CD4-positive, alpha-beta T cell (primary cell): ENCODE measurements around the gene PLXND1. TPM values are rescaled to one million over a fixed set of nuclear protein-coding genes. Genes with fewer than 3 reads are reported as not detected.

Experiments used
- ATAC-seq: fragments of 200-7000 bp; cut with Tn5 transposase; one replicate; pipeline ENCODE4 v1.10.0; 2022; ENCODE audit warnings: mild to moderate bottlenecking; ENCODE audit not compliant: poor library complexity
- CTCF ChIA-PET: fragments of 350-600 bp; sonication (Branson Sonifier 250); formaldehyde crosslinking; loops from one replicate; lab custom pipeline; 2021; ENCODE audit warnings: antibody characterized with exemption, inconsistent platforms; lab: Charles Lee
- POLR2A ChIA-PET: fragments of 350-600 bp; sonication (Branson Sonifier 250); formaldehyde crosslinking; loops from one replicate; lab custom pipeline; 2021; ENCODE audit warnings: antibody characterized with exemption, inconsistent platforms; lab: Charles Lee
- DNase-seq, 14 experiments: peaks; one replicate each; pipeline ENCODE4 v3.0.0-alpha.2; 2013 to 2020; ENCODE audit warnings: mixed read lengths in 2 of 14
- H3K27ac ChIP-seq, 2 donors: one replicate each; pipeline versions ENCODE4 v1.5.1 to v1.7.0; 2013; ENCODE audit warnings: low read length in 2 of 2, low read depth in 1 of 2, mild to moderate bottlenecking in 1 of 2
- H3K27me3 ChIP-seq, 2 experiments: 1 replicate in 1 of 2; 2 replicates in 1 of 2; pipeline versions ENCODE4 v1.6.1 to v1.7.0; 2013; ENCODE audit warnings: low read length in 2 of 2, control low read depth in 1 of 2, mild to moderate bottlenecking in 1 of 2, moderate library complexity in 1 of 2; ENCODE audit not compliant: insufficient read depth in 2 of 2, control insufficient read depth in 1 of 2
- H3K36me3 ChIP-seq: one replicate; pipeline ENCODE4 v1.6.1; 2013; ENCODE audit warnings: low read length, control low read depth; ENCODE audit not compliant: insufficient read depth
- H3K4me1 ChIP-seq: one replicate; pipeline ENCODE4 v1.6.1; 2013; ENCODE audit warnings: low read length, control low read depth; ENCODE audit not compliant: insufficient read depth
- H3K4me3 ChIP-seq: one replicate; pipeline ENCODE4 v1.5.1; 2013; ENCODE audit warnings: mild to moderate bottlenecking, low read length, moderate library complexity
- H3K9me3 ChIP-seq, 2 experiments: 1 replicate in 1 of 2; 2 replicates in 1 of 2; pipeline versions ENCODE4 v1.6.1 to v1.7.0; 2013; ENCODE audit warnings: low read length in 2 of 2, mild to moderate bottlenecking in 2 of 2, control low read depth in 1 of 2, moderate library complexity in 1 of 2; ENCODE audit not compliant: control insufficient read depth in 1 of 2, insufficient read depth in 1 of 2
- H3K27ac Mint-ChIP-seq: one replicate; pipeline ENCODE4 v1.8.0; 2020; ENCODE audit warnings: mixed read lengths
- H3K27me3 Mint-ChIP-seq: one replicate; pipeline ENCODE4 v1.8.0; 2021; ENCODE audit warnings: mixed read lengths
- H3K36me3 Mint-ChIP-seq: one replicate; pipeline ENCODE4 v1.8.0; 2021; ENCODE audit warnings: low read depth, mixed read lengths
- H3K4me1 Mint-ChIP-seq: one replicate; pipeline ENCODE4 v1.8.0; 2021; ENCODE audit warnings: low read depth, mixed read lengths
- H3K4me3 Mint-ChIP-seq: one replicate; pipeline ENCODE4 v1.8.0; 2020; ENCODE audit warnings: mild to moderate bottlenecking, mixed read lengths
- H3K9me3 Mint-ChIP-seq: one replicate; pipeline ENCODE4 v1.8.0; 2020; ENCODE audit warnings: mixed read lengths
- CTCF ChIP-seq: fragments of 200-600 bp; IDR thresholded peaks from one replicate; pipeline ENCODE4 v1.8.0; 2022; ENCODE audit warnings: antibody characterized with exemption, mild to moderate bottlenecking
- intact Hi-C, 2 experiments: fragments of 100-400 bp; cut with DNase I in 1 of 2; cut with micrococcal nuclease in 1 of 2; formaldehyde crosslinking; loops; one replicate each; pipeline versions ENCODE4 v1.15.1 to v1.9.0; 2023 to 2025; cut with DNase I, micrococcal nuclease
- total RNA-seq, 174 experiments: library from RNA in 2 of 174; stranded (reverse) in 2 of 174; gene quantifications; one replicate each; pipeline ENCODE4 v1.2.3 and lab custom pipeline; 2021 to 2026

The PLXND1 gene
- total RNA-seq, 2 experiments from 2014 or later: 61.7 to 62.5 TPM

GRCh38 chr3:129623447-129624118 lies 17.1 kb upstream of the PLXND1 start:
- H3K9me3 ChIP-seq: no peaks in the 10 kb centered on the region
- ChIA-PET CTCF (no interaction called here), POLR2A (no interaction called here)
- H3K27ac Mint-ChIP-seq: no peak overlapping the region
- H3K27me3 ChIP-seq: peaks cover 0 to under 1% of the 10 kb centered on the region in 2 experiments
- no peaks in the 10 kb centered on the region for H3K36me3 Mint-ChIP-seq
- no peak for ATAC-seq
- intact Hi-C loops: no loop called here
- peaks cover 33% of the 10 kb centered on the region for H3K4me1 ChIP-seq
- no peak for TF ChIP-seq CTCF
- H3K4me1 Mint-ChIP-seq: peaks cover 17% of the 10 kb centered on the region
- no peaks in the 10 kb centered on the region for H3K36me3 ChIP-seq
- no peaks in the 10 kb centered on the region for H3K27me3 Mint-ChIP-seq
- no peak overlapping the region for H3K4me3 ChIP-seq
- H3K4me3 Mint-ChIP-seq: no peak overlapping the region
- H3K27ac ChIP-seq: no peak overlapping the region
- DNase-seq: peak in 1 of 14 experiments; percentile 18
- H3K9me3 Mint-ChIP-seq: no peaks in the 10 kb centered on the region

- ATAC-seq: no peak
- Histone ChIP-seq H3K27me3 (peaks cover 0 to 2% of the 10 kb centered on the region in 2 experiments), H3K4me3 (no peak overlapping the region), H3K9me3 (no peaks in the 10 kb centered on the region), H3K27ac (no peak overlapping the region), H3K36me3 (no peaks in the 10 kb centered on the region), H3K4me1 (peaks cover 36% of the 10 kb centered on the region)
- H3K4me1 Mint-ChIP-seq: peaks cover 14% of the 10 kb centered on the region
- DNase-seq: peak in 1 of 14 experiments; percentile 10
- no peak for TF ChIP-seq CTCF
- ChIA-PET POLR2A (no interaction called here), CTCF (no interaction called here)
- H3K27me3 Mint-ChIP-seq: no peaks in the 10 kb centered on the region
- no peak overlapping the region for H3K4me3 Mint-ChIP-seq
- intact Hi-C loops: no loop called here
- no peaks in the 10 kb centered on the region for H3K36me3 Mint-ChIP-seq
- no peaks in the 10 kb centered on the region for H3K9me3 Mint-ChIP-seq
- H3K27ac Mint-ChIP-seq: no peak overlapping the region
These were observed 16.5 kb upstream of the PLXND1 start for GRCh38 chr3:129622933-129623332.

DNA sequence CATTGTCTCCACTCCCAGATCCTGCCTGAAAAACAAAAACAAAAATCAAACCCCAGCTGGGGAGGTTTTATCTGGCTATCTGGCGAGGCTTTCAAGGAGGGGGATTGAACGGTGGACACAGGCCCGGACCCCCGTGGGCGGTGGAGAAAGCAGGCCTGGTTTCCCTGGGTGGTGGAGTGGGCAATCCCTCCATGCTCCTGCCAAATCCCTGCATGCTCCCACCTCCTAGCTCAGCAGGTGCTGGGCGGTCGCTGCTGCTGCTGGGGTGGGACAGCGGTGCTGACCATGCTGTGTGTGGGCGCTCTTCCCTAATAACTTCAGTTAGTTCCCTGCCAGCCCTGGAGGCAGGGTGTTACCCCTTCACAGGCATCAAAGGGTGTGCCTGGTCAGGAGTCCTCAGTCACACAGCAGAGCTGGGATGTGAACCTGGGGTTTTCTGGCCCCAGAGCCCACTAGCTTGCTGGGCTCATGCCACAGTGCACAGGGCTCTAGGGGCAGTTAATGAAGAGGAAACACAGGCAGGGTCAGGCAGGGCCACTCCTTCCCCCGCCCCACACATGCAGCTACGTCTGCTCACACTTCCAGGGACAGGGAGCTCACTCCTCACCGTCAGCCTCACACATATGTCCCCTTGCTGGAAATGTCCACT lies 15.9 kb upstream of the PLXND1 start:
- Mint-ChIP-seq H3K4me3 (no peak overlapping the region), H3K27ac (no peak overlapping the region), H3K27me3 (no peaks in the 10 kb centered on the region), H3K4me1 (peaks cover 8% of the 10 kb centered on the region), H3K36me3 (no peaks in the 10 kb centered on the region), H3K9me3 (no peaks in the 10 kb centered on the region)
- ATAC-seq: no peak
- no peaks in the 10 kb centered on the region for H3K36me3 ChIP-seq
- ChIA-PET CTCF (no interaction called here), POLR2A (no interaction called here)
- no peak overlapping the region for H3K27ac ChIP-seq
- intact Hi-C loops: no loop called here
- no peak for TF ChIP-seq CTCF
- no peak overlapping the region for H3K4me3 ChIP-seq
- peaks cover 31% of the 10 kb centered on the region for H3K4me1 ChIP-seq
- H3K27me3 ChIP-seq: peaks cover 0 to 2% of the 10 kb centered on the region in 2 experiments
- DNase-seq: no peak
- H3K9me3 ChIP-seq: no peaks in the 10 kb centered on the region
